Smooth muscle cell (in vitro differentiated cells): ENCODE measurements around the gene KRTAP2-4. TPM values are rescaled to one million over a fixed set of nuclear protein-coding genes. Genes with fewer than 3 reads are reported as not detected.
"Not testable (repeated sequence)": the region's sequence is repeated elsewhere in the genome, so short reads cannot be mapped to it uniquely, and the experiment has no call there.

Source experiments
- DNase-seq: peaks from one replicate; lab custom pipeline; 2025; ENCODE audit not compliant: unreplicated experiment; lab: John Stamatoyannopoulos, UW
- H2AFZ ChIP-seq: fragments of 200-600 bp; sonication (generic); 2 replicates; pipeline ENCODE4 v1.6.0; 2016; ENCODE audit warnings: antibody characterized with exemption, low read depth, mild to moderate bottlenecking
- H3F3A ChIP-seq: fragments of 200-600 bp; sonication (generic); 2 replicates; pipeline ENCODE4 v1.6.0; 2017; ENCODE audit warnings: antibody characterized with exemption, low read depth
- H3K27ac ChIP-seq: fragments of 200-600 bp; sonication (generic); 2 replicates; pipeline ENCODE4 v1.5.1; 2016; ENCODE audit warnings: low read depth, mild to moderate bottlenecking
- H3K27me3 ChIP-seq: fragments of 200-600 bp; sonication (generic); 2 replicates; pipeline ENCODE4 v1.6.1; 2016; ENCODE audit warnings: low read depth, mild to moderate bottlenecking
- H3K36me3 ChIP-seq: fragments of 200-600 bp; sonication (generic); 2 replicates; pipeline ENCODE4 v1.5.1; 2016; ENCODE audit warnings: low read depth
- H3K4me1 ChIP-seq: fragments of 200-600 bp; sonication (generic); 2 replicates; pipeline ENCODE4 v1.5.1; 2016; ENCODE audit warnings: low read depth
- H3K4me2 ChIP-seq: fragments of 200-600 bp; sonication (generic); 2 replicates; pipeline ENCODE4 v1.6.0; 2016; ENCODE audit warnings: mild to moderate bottlenecking
- H3K4me3 ChIP-seq: fragments of 200-600 bp; sonication (generic); 2 replicates; pipeline ENCODE4 v1.5.1; 2016; ENCODE audit warnings: mild to moderate bottlenecking
- H3K79me2 ChIP-seq: fragments of 200-600 bp; sonication (generic); 2 replicates; pipeline ENCODE4 v1.6.0; 2016; ENCODE audit warnings: low read depth, mild to moderate bottlenecking
- H3K9ac ChIP-seq: fragments of 200-600 bp; sonication (generic); 2 replicates; pipeline ENCODE4 v1.6.0; 2016; ENCODE audit warnings: low read depth
- H3K9me3 ChIP-seq: fragments of 200-600 bp; sonication (generic); replicated peaks from 2 replicates; pipeline ENCODE4 v1.5.1; 2016; ENCODE audit warnings: low read depth
- H4K20me1 ChIP-seq: fragments of 200-600 bp; sonication (generic); 2 replicates; pipeline ENCODE4 v1.6.0; 2016; ENCODE audit warnings: low read depth
- WGBS: methylation state at CpG from one replicate; pipeline ENCODE4 v1.1.7; 2016; ENCODE audit warnings: low lambda C conversion rate; 5-methylcytosine and 5-hydroxymethylcytosine counted together
- polyA plus RNA-seq: library from polyadenylated mRNA; unstranded; fragments of >200 nt; fragmentation: Nextera tagmentation; extraction: Ambion mirVana; gene quantifications from 2 replicates; pipeline ENCODE4 v1.2.1, GENCODE V29; 2016
- total RNA-seq: library from RNA; depleted of rRNA; stranded (reverse); fragments of >200 nt; gene quantifications from 2 replicates; pipeline ENCODE4 v1.2.3, GENCODE V29; 2014
- TF ChIP-seq, protein P1 (sequence below): fragments of 200-600 bp; sonication (generic); IDR thresholded peaks from 2 replicates; pipeline ENCODE4 v1.5.1; 2017; ENCODE audit warnings: borderline replicate concordance, mild to moderate bottlenecking, antibody characterized with exemption; ENCODE audit not compliant: insufficient read depth, poor library complexity, severe bottlenecking

The KRTAP2-4 gene, protein sequence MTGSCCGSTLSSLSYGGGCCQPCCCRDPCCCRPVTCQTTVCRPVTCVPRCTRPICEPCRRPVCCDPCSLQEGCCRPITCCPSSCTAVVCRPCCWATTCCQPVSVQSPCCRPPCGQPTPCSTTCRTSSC
- total RNA-seq (not detected in 2 replicates), polyA plus RNA-seq (0.38 TPM in 1 of 2 replicates, not detected in the other)

DNA sequence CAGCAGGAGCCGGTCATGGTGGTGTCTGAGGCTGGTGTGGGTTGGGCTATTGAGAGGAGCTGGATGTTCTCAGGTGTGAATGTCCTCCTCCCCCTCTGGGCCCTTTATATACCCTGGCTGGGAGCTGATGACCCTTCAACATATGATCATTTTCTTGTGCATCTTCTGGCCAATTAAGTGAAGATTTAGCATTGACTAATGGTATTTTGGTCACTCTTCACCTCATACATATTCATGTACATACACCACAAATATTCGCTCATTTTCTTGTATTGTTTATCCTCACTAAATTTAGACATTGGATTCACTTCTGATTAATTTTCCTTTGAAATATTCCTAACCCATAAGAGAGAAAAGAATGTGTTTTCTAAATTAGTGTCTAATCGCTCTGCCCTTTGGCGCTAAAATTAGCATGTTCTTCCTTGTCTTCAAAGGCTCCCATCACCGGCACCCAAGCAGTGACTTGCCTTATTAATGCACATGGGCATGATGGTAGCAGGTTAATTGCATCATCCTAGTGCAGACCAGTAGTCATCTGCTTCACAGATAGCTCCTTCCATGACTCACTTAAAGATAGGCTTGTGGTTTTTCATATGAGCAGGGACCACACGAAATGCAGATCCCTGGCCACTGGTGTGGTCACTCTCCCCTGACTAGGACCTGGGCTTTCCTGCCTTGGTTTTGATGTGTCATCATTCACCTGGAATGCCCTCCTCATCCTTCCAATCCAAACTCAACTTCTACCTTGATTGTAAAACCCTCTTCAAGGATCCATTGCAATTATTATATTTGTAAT is at the start of gene KRTAP2-4:
TSS of gene KRTAP2-4 (minus strand) at position 51 of the 796 bp plus-strand sequence. CDS start at position 17, 34 bp downstream.
- peak within 1 kb of the TSS; percentile 18 for H3K4me2 ChIP-seq
- 61% methylated on average over 6 of the region's 6 CpGs for WGBS
- peak within 1 kb of the TSS; percentile 50 for H3K27ac ChIP-seq

DNA sequence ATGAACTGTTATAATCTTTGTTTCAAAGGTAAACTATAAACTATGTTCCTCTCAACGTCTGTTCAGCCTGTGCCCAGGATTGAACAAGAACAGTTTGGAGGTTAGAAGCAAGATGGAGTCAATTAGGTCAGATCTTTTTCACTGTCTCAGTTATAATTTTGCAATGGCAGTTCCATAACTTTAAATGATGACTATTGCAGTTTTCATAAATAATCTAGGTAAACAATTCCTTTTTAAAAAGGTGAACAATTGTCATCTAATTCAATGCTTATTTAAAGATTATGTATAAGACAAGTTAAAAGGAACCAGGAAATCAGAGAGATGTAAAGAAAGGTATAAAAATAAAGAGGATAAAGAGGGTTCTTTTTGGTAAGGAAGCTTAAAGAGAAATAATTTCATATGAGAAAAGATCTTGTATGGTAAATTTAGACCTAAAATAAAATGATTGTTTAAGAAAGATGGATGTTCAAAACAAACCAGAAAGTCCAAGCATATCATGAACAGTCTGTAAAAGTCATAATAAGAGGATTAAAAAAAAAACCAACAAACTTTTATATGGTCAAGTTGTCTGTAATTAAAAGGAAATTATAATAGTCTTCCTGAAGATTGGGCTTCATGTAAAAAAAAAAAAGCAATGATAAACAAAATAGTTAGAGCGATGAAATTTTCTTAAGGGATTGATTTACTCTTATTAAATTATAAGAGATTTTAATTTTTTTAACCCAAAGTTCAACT is 45.6 kb upstream of the KRTAP2-4 start:
- no peak overlapping the region for H2AFZ ChIP-seq
- no peak overlapping the region for H3K4me2 ChIP-seq
- H3K36me3 ChIP-seq, result no peaks in the 10 kb centered on the region
- TF ChIP-seq, protein P1, sequence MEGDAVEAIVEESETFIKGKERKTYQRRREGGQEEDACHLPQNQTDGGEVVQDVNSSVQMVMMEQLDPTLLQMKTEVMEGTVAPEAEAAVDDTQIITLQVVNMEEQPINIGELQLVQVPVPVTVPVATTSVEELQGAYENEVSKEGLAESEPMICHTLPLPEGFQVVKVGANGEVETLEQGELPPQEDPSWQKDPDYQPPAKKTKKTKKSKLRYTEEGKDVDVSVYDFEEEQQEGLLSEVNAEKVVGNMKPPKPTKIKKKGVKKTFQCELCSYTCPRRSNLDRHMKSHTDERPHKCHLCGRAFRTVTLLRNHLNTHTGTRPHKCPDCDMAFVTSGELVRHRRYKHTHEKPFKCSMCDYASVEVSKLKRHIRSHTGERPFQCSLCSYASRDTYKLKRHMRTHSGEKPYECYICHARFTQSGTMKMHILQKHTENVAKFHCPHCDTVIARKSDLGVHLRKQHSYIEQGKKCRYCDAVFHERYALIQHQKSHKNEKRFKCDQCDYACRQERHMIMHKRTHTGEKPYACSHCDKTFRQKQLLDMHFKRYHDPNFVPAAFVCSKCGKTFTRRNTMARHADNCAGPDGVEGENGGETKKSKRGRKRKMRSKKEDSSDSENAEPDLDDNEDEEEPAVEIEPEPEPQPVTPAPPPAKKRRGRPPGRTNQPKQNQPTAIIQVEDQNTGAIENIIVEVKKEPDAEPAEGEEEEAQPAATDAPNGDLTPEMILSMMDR, result no peak
- no peaks in the 10 kb centered on the region for H3F3A ChIP-seq
- H3K79me2 ChIP-seq, result no peaks in the 10 kb centered on the region
- no peaks in the 10 kb centered on the region for H3K27me3 ChIP-seq
- H3K27ac ChIP-seq, result no peak overlapping the region
- DNase-seq, result no peak
- no peaks in the 10 kb centered on the region for H3K4me1 ChIP-seq
- no peaks in the 10 kb centered on the region for H4K20me1 ChIP-seq
- no peak overlapping the region for H3K4me3 ChIP-seq
- WGBS, result 76% methylated on average over 2 of the region's 2 CpGs
- H3K9ac ChIP-seq, result no peak overlapping the region
- no peaks in the 10 kb centered on the region for H3K9me3 ChIP-seq

More for the DNA sequence above, at the start of gene KRTAP2-4:
- TF ChIP-seq, protein P1, result no peak
- Histone ChIP-seq H4K20me1 (no peaks in the 10 kb centered on the region), H3K36me3 (no peaks in the 10 kb centered on the region), H3K27me3 (no peaks in the 10 kb centered on the region), H3K4me3 (no peak within 1 kb of the TSS), H2AFZ (no peak within 1 kb of the TSS), H3K9me3 (no peaks in the 10 kb centered on the region), H3K4me1 (no peaks in the 10 kb centered on the region), H3F3A (no peaks in the 10 kb centered on the region), H3K79me2 (no peaks in the 10 kb centered on the region), H3K9ac (no peak within 1 kb of the TSS)
- no peak for DNase-seq

GRCh38 chr17:41108728-41109386 is 43.2 kb upstream of the KRTAP2-4 start:
- not testable (repeated sequence) for H3K27ac ChIP-seq, H3F3A ChIP-seq, H3K79me2 ChIP-seq, DNase-seq, H3K36me3 ChIP-seq, H3K9me3 ChIP-seq, H3K9ac ChIP-seq, H4K20me1 ChIP-seq, H2AFZ ChIP-seq, H3K4me3 ChIP-seq, H3K4me1 ChIP-seq, H3K4me2 ChIP-seq, H3K27me3 ChIP-seq
- 53% methylated on average over 1 of the region's 1 CpG for WGBS
